HCT116 (cell line): Measurements from ENCODE around the gene PKN2.

Experiments
- EZH2 ChIP-seq: fragments of 200-600 bp; sonication (generic); IDR thresholded peaks from 2 replicates; pipeline ENCODE4 v1.6.1; 2017; ENCODE audit warnings: antibody characterized with exemption, mixed run types
- JUND ChIP-seq: IDR thresholded peaks from 2 replicates; pipeline ENCODE4 v1.6.1; 2012
- POLR2A ChIP-seq: IDR thresholded peaks from 2 replicates; pipeline ENCODE4 v1.7.0; 2011; ENCODE audit warnings: borderline replicate concordance; ENCODE audit not compliant: insufficient read depth, insufficient read length; ENCODE audit errors: extremely low read depth
- POLR2AphosphoS5 ChIP-seq: IDR thresholded peaks from 2 replicates; pipeline ENCODE4 v1.6.1; 2011; ENCODE audit warnings: mild to moderate bottlenecking, low read depth, low read length, moderate library complexity
- RAD21 ChIP-seq: IDR thresholded peaks from 2 replicates; pipeline ENCODE4 v1.6.1; 2012; ENCODE audit warnings: low read depth, mild to moderate bottlenecking
- SRF ChIP-seq: IDR thresholded peaks from 2 replicates; pipeline ENCODE4 v1.6.1; 2012; ENCODE audit warnings: low read depth
- TCF7L2 ChIP-seq: IDR thresholded peaks from 2 replicates; pipeline ENCODE4 v1.7.0; 2011; ENCODE audit warnings: borderline replicate concordance, inconsistent platforms; ENCODE audit not compliant: insufficient read depth, insufficient read length; ENCODE audit errors: extremely low read depth
- TF ChIP-seq, protein P1 (sequence below), 3 experiments: fragments of 200-600 bp in 1 of 3; sonication (generic) in 1 of 3; IDR thresholded peaks in 2 of 3; conservative IDR thresholded peaks in 1 of 3; 2 replicates each; pipeline ENCODE4 v1.5.1; 2012 to 2017; ENCODE audit warnings: low read depth in 2 of 3, low read length in 2 of 3, antibody characterized with exemption in 1 of 3, borderline replicate concordance in 1 of 3, control low read depth in 1 of 3, mild to moderate bottlenecking in 1 of 3, mixed read lengths in 1 of 3, mixed run types in 1 of 3, moderate library complexity in 1 of 3; ENCODE audit not compliant: insufficient read depth in 1 of 3
- TF ChIP-seq, protein P2 (sequence below): IDR thresholded peaks from 2 replicates; pipeline ENCODE4 v1.6.1; 2012; ENCODE audit warnings: low read depth

DNA sequence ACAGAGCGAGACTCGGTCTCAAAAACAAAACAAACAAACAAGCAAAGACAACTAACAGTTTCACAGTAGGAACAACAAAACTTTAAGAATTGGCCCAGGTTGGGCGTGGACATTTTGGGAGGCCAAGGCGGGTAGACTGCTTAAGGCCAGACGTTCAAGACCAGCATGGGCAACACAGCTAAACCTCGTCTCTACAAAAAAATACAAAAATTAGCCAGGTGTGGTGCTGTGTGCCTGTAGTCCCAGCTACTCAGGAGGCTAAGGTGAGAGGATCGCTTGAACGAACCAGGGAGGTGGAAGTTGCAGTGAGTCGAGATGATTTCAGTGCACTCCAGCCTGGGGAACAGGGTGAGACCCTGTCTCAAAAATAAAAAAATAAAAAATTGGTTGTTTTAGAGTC, 193.8 kb downstream of the PKN2 start:
- TF ChIP-seq POLR2A (no peak), POLR2AphosphoS5 (no peak), RAD21 (no peak), EZH2 (no peak), TCF7L2 (no peak), SRF (no peak), JUND (no peak)
- TF ChIP-seq, protein P1, sequence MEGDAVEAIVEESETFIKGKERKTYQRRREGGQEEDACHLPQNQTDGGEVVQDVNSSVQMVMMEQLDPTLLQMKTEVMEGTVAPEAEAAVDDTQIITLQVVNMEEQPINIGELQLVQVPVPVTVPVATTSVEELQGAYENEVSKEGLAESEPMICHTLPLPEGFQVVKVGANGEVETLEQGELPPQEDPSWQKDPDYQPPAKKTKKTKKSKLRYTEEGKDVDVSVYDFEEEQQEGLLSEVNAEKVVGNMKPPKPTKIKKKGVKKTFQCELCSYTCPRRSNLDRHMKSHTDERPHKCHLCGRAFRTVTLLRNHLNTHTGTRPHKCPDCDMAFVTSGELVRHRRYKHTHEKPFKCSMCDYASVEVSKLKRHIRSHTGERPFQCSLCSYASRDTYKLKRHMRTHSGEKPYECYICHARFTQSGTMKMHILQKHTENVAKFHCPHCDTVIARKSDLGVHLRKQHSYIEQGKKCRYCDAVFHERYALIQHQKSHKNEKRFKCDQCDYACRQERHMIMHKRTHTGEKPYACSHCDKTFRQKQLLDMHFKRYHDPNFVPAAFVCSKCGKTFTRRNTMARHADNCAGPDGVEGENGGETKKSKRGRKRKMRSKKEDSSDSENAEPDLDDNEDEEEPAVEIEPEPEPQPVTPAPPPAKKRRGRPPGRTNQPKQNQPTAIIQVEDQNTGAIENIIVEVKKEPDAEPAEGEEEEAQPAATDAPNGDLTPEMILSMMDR (IDR thresholded peaks at IDR 0.05 in 2 of 3, conservative IDR thresholded peaks at IDR 0.05 in 1 of 3; ENCODE audit: borderline replicate concordance in 1 of 3, insufficient read depth in 1 of 3, low read depth in 2 of 3, low read length in 2 of 3), result no peak
- TF ChIP-seq, protein P2, sequence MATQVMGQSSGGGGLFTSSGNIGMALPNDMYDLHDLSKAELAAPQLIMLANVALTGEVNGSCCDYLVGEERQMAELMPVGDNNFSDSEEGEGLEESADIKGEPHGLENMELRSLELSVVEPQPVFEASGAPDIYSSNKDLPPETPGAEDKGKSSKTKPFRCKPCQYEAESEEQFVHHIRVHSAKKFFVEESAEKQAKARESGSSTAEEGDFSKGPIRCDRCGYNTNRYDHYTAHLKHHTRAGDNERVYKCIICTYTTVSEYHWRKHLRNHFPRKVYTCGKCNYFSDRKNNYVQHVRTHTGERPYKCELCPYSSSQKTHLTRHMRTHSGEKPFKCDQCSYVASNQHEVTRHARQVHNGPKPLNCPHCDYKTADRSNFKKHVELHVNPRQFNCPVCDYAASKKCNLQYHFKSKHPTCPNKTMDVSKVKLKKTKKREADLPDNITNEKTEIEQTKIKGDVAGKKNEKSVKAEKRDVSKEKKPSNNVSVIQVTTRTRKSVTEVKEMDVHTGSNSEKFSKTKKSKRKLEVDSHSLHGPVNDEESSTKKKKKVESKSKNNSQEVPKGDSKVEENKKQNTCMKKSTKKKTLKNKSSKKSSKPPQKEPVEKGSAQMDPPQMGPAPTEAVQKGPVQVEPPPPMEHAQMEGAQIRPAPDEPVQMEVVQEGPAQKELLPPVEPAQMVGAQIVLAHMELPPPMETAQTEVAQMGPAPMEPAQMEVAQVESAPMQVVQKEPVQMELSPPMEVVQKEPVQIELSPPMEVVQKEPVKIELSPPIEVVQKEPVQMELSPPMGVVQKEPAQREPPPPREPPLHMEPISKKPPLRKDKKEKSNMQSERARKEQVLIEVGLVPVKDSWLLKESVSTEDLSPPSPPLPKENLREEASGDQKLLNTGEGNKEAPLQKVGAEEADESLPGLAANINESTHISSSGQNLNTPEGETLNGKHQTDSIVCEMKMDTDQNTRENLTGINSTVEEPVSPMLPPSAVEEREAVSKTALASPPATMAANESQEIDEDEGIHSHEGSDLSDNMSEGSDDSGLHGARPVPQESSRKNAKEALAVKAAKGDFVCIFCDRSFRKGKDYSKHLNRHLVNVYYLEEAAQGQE, result no peak
